Measurements from ENCODE around the gene CCDC38. TPM values are rescaled to one million over a fixed set of nuclear protein-coding genes. Genes with fewer than 3 reads are reported as not detected.

Gene CCDC38
- total and polyA plus RNA-seq, 4 donors, result not detected

DNA sequence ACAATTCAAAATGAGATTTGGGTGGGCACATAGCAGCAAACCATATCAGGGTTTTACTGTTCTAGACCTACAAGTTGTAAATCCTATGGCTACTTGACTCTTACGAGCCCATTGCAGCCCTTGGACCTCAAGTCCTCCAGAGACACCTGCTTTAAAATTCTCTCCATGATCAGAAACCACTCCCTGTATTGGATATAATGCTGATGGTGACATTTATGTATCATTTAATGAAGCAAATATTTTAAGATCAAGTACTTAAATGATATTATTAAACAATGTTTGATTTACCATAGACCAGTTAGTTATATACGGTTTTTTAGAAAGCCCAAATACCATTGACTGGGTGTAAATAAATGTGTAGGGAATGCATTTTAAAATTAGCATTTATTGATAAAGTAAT lies 24.9 kb upstream of the CCDC38 start:
- H3K9me3 ChIP-seq (ENCODE audit: control insufficient read depth, low read length), result no peaks in the 10 kb centered on the region
- H3K36me3 ChIP-seq (ENCODE audit: control insufficient read depth in 1 of 2, insufficient read depth in 2 of 2, low read length in 1 of 2), result no peaks in the 10 kb centered on the region
- DNase-seq (no peak), ATAC-seq (ENCODE audit: low FRiP score) (no peak)
- WGBS, 2 donors, result 96 to 97% methylated on average over 2 of the region's 2 CpGs
- no peak overlapping the region for H3K4me3 ChIP-seq (ENCODE audit: low read length in 2 of 2)
- intact Hi-C loops (cut with DNase I), result no loop called here
- H3K27me3 ChIP-seq (ENCODE audit: control insufficient read depth in 1 of 2, insufficient read depth in 2 of 2, low read length in 1 of 2), result no peaks in the 10 kb centered on the region
- no peak overlapping the region for H3K27ac ChIP-seq (ENCODE audit: low read depth in 1 of 2, low read length in 2 of 2)
- H3K4me1 ChIP-seq (ENCODE audit: control insufficient read depth in 1 of 2, insufficient read depth in 2 of 2, low read length in 2 of 2), result no peaks in the 10 kb centered on the region

- Histone ChIP-seq H3K36me3 (ENCODE audit: control insufficient read depth in 1 of 2, insufficient read depth in 2 of 2, low read length in 1 of 2) (no peaks in the 10 kb centered on the region), H3K4me1 (ENCODE audit: control insufficient read depth in 1 of 2, insufficient read depth in 2 of 2, low read length in 2 of 2) (no peaks in the 10 kb centered on the region), H3K27ac (ENCODE audit: low read depth in 1 of 2, low read length in 2 of 2) (no peak overlapping the region), H3K4me3 (ENCODE audit: low read length in 2 of 2) (no peak overlapping the region), H3K27me3 (ENCODE audit: control insufficient read depth in 1 of 2, insufficient read depth in 2 of 2, low read length in 1 of 2) (no peaks in the 10 kb centered on the region), H3K9me3 (ENCODE audit: control insufficient read depth, low read length) (no peaks in the 10 kb centered on the region)
- 62 to 68% methylated on average over 7 of the region's 7 CpGs for WGBS, 2 donors
- DNase-seq, result no peak
- no peak for ATAC-seq (ENCODE audit: low FRiP score)
- intact Hi-C loops (cut with DNase I), result no loop called here
Measured at GRCh38 chr12:95966287-95966870, 24.0 kb upstream of the CCDC38 start.

- intact Hi-C loops (cut with DNase I), result no loop called here
- H3K4me3 ChIP-seq (ENCODE audit: low read length in 2 of 2), result no peak overlapping the region
- no peaks in the 10 kb centered on the region for H3K4me1 ChIP-seq (ENCODE audit: control insufficient read depth in 1 of 2, insufficient read depth in 2 of 2, low read length in 2 of 2)
- 75 to 91% methylated on average over 2 of the region's 2 CpGs for whole genome bisulfite sequencing, 2 donors
- H3K36me3 ChIP-seq (ENCODE audit: control insufficient read depth in 1 of 2, insufficient read depth in 2 of 2, low read length in 1 of 2), result no peaks in the 10 kb centered on the region
- no peaks in the 10 kb centered on the region for H3K9me3 ChIP-seq (ENCODE audit: control insufficient read depth, low read length)
- no peak overlapping the region for H3K27ac ChIP-seq (ENCODE audit: low read depth in 1 of 2, low read length in 2 of 2)
- DNase-seq (no peak), ATAC-seq (ENCODE audit: low FRiP score) (no peak)
- no peaks in the 10 kb centered on the region for H3K27me3 ChIP-seq (ENCODE audit: control insufficient read depth in 1 of 2, insufficient read depth in 2 of 2, low read length in 1 of 2)
Measured at GRCh38 chr12:95963096-95963495, 20.7 kb upstream of the CCDC38 start.

- intact Hi-C loops (cut with DNase I), result no loop called here
- 59 to 63% methylated on average over 7 of the region's 7 CpGs for WGBS, 2 donors
- Histone ChIP-seq H3K27me3 (ENCODE audit: control insufficient read depth in 1 of 2, insufficient read depth in 2 of 2, low read length in 1 of 2) (no peaks in the 10 kb centered on the region), H3K9me3 (ENCODE audit: control insufficient read depth, low read length) (no peaks in the 10 kb centered on the region), H3K4me3 (ENCODE audit: low read length in 2 of 2) (no peak overlapping the region), H3K4me1 (ENCODE audit: control insufficient read depth in 1 of 2, insufficient read depth in 2 of 2, low read length in 2 of 2) (no peaks in the 10 kb centered on the region), H3K27ac (ENCODE audit: low read depth in 1 of 2, low read length in 2 of 2) (no peak overlapping the region), H3K36me3 (ENCODE audit: control insufficient read depth in 1 of 2, insufficient read depth in 2 of 2, low read length in 1 of 2) (no peaks in the 10 kb centered on the region)
- ATAC-seq (ENCODE audit: low FRiP score), result no peak
- DNase-seq, result no peak
Measured at GRCh38 chr12:95962222-95962621, 19.8 kb upstream of the CCDC38 start.

DNA sequence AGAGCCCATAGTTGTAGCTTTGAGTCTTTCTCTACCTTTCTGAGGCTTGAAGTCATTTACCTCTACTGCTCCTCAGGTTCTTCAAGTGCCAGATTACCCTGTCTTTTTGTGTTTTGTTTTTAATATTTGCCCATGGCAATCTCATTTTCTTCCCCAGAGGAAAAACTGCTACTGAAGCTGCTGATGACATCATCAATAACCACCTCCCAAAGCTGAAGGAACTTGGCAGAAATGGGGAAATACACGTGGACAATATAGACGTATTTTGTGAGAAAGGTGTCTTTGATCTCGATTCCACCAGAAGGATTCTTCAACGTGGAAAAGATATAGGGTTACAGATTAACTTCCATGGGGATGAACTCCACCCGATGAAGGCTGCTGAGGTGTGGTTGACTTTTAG lies 17.8 kb upstream of the CCDC38 start:
- no peak for DNase-seq
- Histone ChIP-seq H3K36me3 (ENCODE audit: control insufficient read depth in 1 of 2, insufficient read depth in 2 of 2, low read length in 1 of 2) (no peaks in the 10 kb centered on the region), H3K27ac (ENCODE audit: low read depth in 1 of 2, low read length in 2 of 2) (no peak overlapping the region), H3K9me3 (ENCODE audit: control insufficient read depth, low read length) (no peaks in the 10 kb centered on the region), H3K4me1 (ENCODE audit: control insufficient read depth in 1 of 2, insufficient read depth in 2 of 2, low read length in 2 of 2) (no peaks in the 10 kb centered on the region), H3K27me3 (ENCODE audit: control insufficient read depth in 1 of 2, insufficient read depth in 2 of 2, low read length in 1 of 2) (no peaks in the 10 kb centered on the region), H3K4me3 (ENCODE audit: low read length in 2 of 2) (no peak overlapping the region)
- no peak for ATAC-seq (ENCODE audit: low FRiP score)
- intact Hi-C loops (cut with DNase I), result no loop called here
- 68 to 72% methylated on average over 5 of the region's 5 CpGs for WGBS, 2 donors

DNA sequence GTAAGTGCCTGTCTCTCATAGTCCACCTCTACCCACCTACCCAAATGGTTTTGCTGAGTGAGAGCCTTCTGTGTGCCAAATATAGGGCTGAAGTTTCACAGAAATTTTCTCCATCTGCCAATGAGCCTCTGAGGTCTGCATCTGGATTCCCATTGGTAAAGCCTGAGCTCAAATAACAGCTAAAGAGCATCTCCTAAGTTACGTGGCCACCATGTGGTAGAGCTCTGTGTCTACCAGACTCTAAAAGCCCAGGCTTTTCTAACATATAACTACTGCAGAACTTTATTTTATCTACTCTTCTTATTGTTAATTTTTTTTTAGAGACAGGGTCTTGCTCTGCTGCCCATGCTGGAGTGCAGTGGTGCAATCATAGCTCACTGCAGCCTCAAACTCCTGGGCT lies 16.7 kb upstream of the CCDC38 start:
- intact Hi-C loops (cut with DNase I), result no loop called here
- H3K9me3 ChIP-seq (ENCODE audit: control insufficient read depth, low read length), result no peaks in the 10 kb centered on the region
- 13 to 18% methylated on average over 1 of the region's 1 CpG for WGBS, 2 donors
- H3K36me3 ChIP-seq (ENCODE audit: control insufficient read depth in 1 of 2, insufficient read depth in 2 of 2, low read length in 1 of 2), result no peaks in the 10 kb centered on the region
- H3K4me1 ChIP-seq (ENCODE audit: control insufficient read depth in 1 of 2, insufficient read depth in 2 of 2, low read length in 2 of 2), result no peaks in the 10 kb centered on the region
- H3K27me3 ChIP-seq (ENCODE audit: control insufficient read depth in 1 of 2, insufficient read depth in 2 of 2, low read length in 1 of 2), result no peaks in the 10 kb centered on the region
- H3K4me3 ChIP-seq (ENCODE audit: low read length in 2 of 2), result no peak overlapping the region
- DNase-seq, result no peak
- H3K27ac ChIP-seq (ENCODE audit: low read depth in 1 of 2, low read length in 2 of 2), result no peak overlapping the region
- no peak for ATAC-seq (ENCODE audit: low FRiP score)

DNA sequence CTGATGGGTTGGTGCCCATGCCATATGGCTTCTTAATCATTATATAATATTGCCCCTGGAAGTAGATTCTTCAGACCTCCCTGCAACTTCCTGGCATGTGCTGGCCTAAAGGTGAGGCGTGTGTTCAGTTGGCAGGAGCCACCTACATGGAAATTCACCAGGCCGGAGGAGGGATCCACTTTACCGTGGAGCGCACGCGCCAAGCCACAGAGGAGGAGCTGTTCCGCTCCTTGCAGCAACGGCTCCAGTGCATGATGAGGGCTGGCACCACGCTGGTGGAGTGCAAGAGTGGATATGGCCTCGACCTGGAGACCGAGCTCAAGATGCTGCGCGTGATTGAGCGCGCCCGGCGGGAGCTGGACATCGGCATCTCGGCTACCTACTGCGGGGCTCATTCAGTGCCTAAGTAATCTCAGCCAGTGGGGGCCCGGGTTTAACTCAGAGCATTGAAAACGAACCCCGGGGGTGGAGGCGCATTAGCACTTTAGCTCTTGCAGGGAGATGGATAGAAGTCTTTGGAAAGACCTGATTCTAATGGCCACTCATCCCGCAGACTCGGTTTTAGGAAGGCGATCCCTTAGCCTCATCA lies 14.2 kb upstream of the CCDC38 start:
- ATAC-seq (ENCODE audit: low FRiP score), result no peak

DNA sequence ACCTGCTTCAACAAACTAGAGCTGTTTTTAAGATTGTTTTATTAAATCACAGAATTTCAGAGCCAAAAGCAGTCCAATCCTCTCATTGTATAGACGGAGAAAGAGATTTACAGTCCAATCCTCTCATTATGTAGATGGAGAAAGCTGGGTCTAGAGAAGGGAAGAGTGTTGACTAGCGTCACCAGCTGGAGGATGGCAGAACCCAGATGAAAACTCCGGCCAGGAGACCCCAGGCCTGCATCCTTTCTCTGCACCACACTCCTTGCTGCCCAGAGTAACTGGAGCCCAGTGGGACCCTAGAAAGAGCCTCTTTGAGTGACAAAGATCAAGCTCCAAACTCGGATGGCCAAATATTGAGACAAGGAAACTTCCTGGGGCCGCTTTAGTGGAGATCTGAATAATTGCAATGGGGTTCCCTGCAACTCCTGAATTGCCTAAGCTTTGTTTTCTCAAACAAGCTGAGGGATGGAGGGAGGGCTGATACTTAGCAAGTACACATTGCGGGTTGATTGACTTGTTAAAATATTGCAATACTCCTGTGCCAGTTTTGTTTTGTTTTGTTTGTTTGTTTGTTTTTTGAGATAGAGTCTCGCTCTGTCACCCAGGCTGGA lies 13.2 kb upstream of the CCDC38 start:
- intact Hi-C loops (cut with DNase I), result no loop called here
- Histone ChIP-seq H3K36me3 (ENCODE audit: control insufficient read depth in 1 of 2, insufficient read depth in 2 of 2, low read length in 1 of 2) (no peaks in the 10 kb centered on the region), H3K4me1 (ENCODE audit: control insufficient read depth in 1 of 2, insufficient read depth in 2 of 2, low read length in 2 of 2) (no peaks in the 10 kb centered on the region), H3K27ac (ENCODE audit: low read depth in 1 of 2, low read length in 2 of 2) (no peak overlapping the region), H3K9me3 (ENCODE audit: control insufficient read depth, low read length) (no peaks in the 10 kb centered on the region), H3K4me3 (ENCODE audit: low read length in 2 of 2) (no peak overlapping the region), H3K27me3 (ENCODE audit: control insufficient read depth in 1 of 2, insufficient read depth in 2 of 2, low read length in 1 of 2) (no peaks in the 10 kb centered on the region)
- DNase-seq, result no peak
- ATAC-seq (ENCODE audit: low FRiP score), result no peak
- WGBS, 2 donors, result 78 to 84% methylated on average over 7 of the region's 7 CpGs

More for the DNA sequence above, 14.2 kb upstream of the CCDC38 start:
- no peaks in the 10 kb centered on the region for H3K9me3 ChIP-seq (ENCODE audit: control insufficient read depth, low read length)
- H3K27ac ChIP-seq (ENCODE audit: low read depth in 1 of 2, low read length in 2 of 2), result no peak overlapping the region
- DNase-seq, result no peak
- no peaks in the 10 kb centered on the region for H3K4me1 ChIP-seq (ENCODE audit: control insufficient read depth in 1 of 2, insufficient read depth in 2 of 2, low read length in 2 of 2)
- no peak overlapping the region for H3K4me3 ChIP-seq (ENCODE audit: low read length in 2 of 2)
- WGBS, 2 donors, result 56% methylated on average over 27 of the region's 27 CpGs
- intact Hi-C loops (cut with DNase I), result no loop called here
- no peaks in the 10 kb centered on the region for H3K36me3 ChIP-seq (ENCODE audit: control insufficient read depth in 1 of 2, insufficient read depth in 2 of 2, low read length in 1 of 2)
- H3K27me3 ChIP-seq (ENCODE audit: control insufficient read depth in 1 of 2, insufficient read depth in 2 of 2, low read length in 1 of 2), result no peaks in the 10 kb centered on the region

DNA sequence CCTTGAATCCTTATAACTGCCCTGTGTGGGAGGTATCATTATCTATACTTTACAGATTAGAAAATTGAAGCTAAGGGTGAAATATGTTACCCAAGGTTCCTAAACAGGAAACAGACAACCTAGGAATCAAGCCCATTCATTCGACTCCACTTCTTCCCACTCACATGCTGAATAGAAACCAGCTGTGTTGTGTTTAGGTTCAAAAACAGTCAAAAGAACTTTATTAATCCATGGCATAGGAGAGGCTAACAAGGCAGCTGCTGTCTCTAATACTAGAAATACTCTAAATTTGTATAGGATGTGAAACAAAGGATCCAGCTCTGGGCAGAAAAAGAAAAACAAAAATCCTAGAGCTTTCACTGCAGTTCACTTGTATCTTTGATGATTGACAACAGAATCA lies 10.6 kb upstream of the CCDC38 start:
- no peak for DNase-seq
- H3K9me3 ChIP-seq (ENCODE audit: control insufficient read depth, low read length), result peaks cover 2% of the 10 kb centered on the region
- no peaks in the 10 kb centered on the region for H3K4me1 ChIP-seq (ENCODE audit: control insufficient read depth in 1 of 2, insufficient read depth in 2 of 2, low read length in 2 of 2)
- H3K36me3 ChIP-seq (ENCODE audit: control insufficient read depth in 1 of 2, insufficient read depth in 2 of 2, low read length in 1 of 2), result no peaks in the 10 kb centered on the region
- no peak overlapping the region for H3K4me3 ChIP-seq (ENCODE audit: low read length in 2 of 2)
- ATAC-seq (ENCODE audit: low FRiP score), result no peak
- 29 to 33% methylated on average over 1 of the region's 1 CpG for WGBS, 2 donors
- H3K27me3 ChIP-seq (ENCODE audit: control insufficient read depth in 1 of 2, insufficient read depth in 2 of 2, low read length in 1 of 2), result no peaks in the 10 kb centered on the region
- H3K27ac ChIP-seq (ENCODE audit: low read depth in 1 of 2, low read length in 2 of 2), result no peak overlapping the region
- intact Hi-C loops (cut with DNase I), result no loop called here

All from aorta (tissue), 5 donors.